Measurements from ENCODE around the gene MRNIP.
"Not testable (repeated sequence)": the region's sequence is repeated elsewhere in the genome, so short reads cannot be mapped to it uniquely, and the experiment has no call there.

Gene MRNIP

DNA sequence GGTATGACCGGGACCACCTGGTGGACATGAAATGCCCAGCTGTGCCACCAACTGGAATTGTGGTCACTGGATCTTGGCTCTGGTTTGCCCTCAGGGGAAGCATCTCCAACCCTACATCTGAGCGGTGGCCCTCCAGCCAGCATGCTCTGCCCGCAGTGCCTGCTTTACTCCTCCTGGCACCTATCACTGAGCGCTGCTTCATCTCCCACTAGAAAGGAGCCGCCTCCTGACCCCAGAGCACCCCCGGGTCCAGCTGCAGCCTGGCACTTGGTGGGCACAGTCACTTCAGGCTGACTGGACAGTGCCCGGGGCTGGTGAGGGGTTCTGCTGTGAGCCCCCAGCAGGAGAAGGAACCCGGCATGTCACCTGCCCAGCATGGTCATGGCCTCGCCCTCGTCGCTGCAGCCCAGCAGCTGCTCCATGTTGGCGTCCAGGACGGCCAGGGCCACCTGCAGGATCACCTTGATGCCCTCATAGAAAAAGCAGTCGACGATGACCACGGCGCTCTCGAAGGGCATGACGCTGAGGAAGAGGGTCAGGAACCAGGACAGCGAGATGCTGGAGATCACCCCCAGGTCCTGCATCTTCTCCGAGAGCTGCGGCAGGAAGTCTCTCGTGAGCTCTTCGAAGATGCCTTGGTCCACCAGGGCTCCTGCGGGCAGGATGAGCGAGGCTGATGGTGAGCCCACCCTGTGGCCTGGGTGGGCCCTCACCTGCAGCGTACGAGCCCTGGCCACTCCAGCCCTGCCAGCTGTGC lies 16.1 kb upstream of the MRNIP start:
- H3K4me3 ChIP-seq (ENCODE audit: low read length), result no peak overlapping the region
- TF ChIP-seq, protein P1, sequence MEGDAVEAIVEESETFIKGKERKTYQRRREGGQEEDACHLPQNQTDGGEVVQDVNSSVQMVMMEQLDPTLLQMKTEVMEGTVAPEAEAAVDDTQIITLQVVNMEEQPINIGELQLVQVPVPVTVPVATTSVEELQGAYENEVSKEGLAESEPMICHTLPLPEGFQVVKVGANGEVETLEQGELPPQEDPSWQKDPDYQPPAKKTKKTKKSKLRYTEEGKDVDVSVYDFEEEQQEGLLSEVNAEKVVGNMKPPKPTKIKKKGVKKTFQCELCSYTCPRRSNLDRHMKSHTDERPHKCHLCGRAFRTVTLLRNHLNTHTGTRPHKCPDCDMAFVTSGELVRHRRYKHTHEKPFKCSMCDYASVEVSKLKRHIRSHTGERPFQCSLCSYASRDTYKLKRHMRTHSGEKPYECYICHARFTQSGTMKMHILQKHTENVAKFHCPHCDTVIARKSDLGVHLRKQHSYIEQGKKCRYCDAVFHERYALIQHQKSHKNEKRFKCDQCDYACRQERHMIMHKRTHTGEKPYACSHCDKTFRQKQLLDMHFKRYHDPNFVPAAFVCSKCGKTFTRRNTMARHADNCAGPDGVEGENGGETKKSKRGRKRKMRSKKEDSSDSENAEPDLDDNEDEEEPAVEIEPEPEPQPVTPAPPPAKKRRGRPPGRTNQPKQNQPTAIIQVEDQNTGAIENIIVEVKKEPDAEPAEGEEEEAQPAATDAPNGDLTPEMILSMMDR (IDR thresholded peaks at IDR 0.05; ENCODE audit: insufficient read depth, low read depth, low read length, missing control alignments), result no peak
- no peak for DNase-seq (ENCODE audit: low read depth)

DNA sequence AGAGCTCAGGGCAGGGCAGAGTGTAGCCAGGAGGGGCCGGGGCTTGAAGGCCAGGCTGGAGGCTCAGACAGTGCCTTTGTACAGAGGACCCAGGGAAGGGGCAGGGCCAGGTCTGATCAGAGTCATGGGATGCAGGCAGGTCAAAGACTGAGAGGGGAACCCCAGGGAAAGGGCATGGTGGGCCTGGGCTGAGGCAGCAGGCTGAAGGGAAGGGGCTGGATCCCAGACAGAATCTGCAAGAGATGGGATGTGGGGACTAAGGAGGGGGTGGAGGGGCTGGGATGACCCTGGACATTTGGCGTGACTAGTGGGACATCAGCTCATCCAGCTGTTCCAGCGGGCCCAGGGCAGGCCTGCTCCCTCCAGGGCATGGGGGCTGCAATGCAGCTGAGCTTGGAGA lies 15.5 kb upstream of the MRNIP start:
- no peak for DNase-seq (ENCODE audit: low read depth)
- no peak overlapping the region for H3K4me3 ChIP-seq (ENCODE audit: low read length)
- TF ChIP-seq, protein P1 (IDR thresholded peaks at IDR 0.05; ENCODE audit: insufficient read depth, low read depth, low read length, missing control alignments), result no peak

DNA sequence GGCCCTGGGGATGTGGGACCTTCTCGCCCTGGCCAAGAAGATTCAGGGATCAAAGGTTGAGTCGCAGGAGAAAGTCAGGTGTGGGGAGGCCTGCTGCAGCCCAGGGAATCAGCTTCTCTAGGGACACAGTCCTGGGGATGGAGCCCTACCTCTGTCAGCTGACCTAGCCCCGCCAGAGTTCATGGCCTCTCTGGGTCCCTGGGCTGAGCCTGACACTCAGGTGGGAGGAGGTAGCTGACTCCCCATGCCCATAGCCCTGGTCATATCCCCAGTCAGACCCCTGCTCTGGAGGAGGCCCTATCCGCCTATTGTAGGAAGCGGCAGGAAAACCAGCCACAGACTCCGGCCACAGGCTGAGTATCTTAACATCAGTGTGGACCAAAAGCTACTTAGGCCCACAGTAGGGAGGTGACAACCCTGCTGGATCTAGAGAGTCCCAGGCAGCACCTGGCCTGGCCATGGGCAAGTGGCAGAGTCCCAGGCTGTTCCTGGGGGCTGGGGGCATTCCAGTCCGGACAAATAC lies 15.0 kb upstream of the MRNIP start:
- no peak for DNase-seq (ENCODE audit: low read depth)
- H3K4me3 ChIP-seq (ENCODE audit: low read length), result no peak overlapping the region
- TF ChIP-seq, protein P1 (IDR thresholded peaks at IDR 0.05; ENCODE audit: insufficient read depth, low read depth, low read length, missing control alignments), result no peak

DNA sequence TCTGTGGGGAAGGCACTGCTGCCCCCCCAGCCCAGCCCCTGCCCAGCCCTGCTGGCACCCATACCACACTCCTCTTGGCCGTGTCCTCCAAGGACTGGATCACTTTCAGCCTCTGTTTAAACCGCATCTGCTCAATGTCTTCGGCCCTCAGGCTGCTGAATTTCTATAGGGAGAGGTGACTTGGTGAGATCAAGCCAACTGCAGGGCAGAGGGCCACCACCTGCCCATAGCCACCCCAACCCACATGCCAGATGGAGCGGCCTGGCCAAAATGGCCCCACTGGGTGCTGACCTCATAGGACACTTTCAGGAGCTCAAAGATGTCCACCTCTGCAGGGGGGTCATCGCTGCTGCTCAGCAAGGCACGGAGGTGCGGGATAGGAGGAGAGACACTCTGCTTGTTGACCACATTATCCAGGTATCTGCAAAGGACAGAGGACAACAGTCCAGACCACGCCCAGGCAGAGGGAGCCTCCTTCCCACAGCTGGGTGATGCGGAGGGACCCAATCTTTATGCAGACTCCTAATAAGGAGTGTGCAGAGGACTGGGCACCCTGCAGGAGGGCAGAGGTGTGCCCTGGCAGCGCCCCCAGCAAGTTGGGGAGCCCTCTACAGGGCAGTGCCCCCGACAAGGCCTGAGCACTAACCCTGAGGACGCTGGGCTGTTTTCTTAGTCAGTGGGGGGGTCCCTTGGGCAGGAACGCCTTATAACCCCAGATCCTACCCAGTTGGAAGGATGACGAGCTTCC lies 14.4 kb upstream of the MRNIP start:
- no peak overlapping the region for H3K4me3 ChIP-seq (ENCODE audit: low read length)
- TF ChIP-seq, protein P1 (IDR thresholded peaks at IDR 0.05; ENCODE audit: insufficient read depth, low read depth, low read length, missing control alignments), result no peak
- no peak for DNase-seq (ENCODE audit: low read depth)

DNA sequence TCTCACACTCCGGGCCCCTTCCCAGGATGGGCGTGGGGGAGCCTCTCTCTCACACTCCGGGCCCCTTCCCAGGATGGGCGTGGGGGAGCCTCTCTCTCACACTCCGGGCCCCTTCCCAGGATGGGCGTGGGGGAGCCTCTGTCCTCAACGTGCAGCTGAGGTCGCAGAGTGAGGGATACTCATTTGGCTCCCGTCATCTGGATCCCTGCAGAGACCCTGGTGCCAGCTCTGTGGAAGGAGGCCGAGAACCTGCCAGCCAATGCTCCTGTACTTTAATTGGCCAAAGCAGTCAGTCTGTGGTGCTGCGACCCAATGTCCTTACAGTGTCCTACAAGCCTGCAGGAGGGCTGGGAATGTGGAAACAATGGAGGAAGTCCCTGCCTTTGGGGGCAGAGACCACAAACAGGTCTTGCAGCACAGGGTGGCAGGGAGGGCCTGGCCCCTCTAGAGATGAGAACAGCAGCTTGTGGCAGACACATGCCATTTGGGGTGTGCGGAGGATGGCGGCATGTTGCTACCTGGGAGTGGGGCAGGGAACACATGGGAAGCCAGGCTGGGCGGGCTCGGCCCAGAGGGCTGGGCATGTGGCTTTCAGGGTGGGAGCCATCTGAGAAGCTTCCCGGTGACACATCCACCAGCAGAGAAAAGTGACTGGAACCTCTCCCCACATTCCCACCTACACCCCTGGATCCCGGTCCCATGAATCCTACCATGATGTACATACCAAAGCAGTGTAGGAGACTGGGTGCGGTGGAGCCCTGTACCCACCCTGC lies 13.6 kb upstream of the MRNIP start:
- H3K4me3 ChIP-seq (ENCODE audit: low read length), result no peak overlapping the region
- TF ChIP-seq, protein P1 (IDR thresholded peaks at IDR 0.05; ENCODE audit: insufficient read depth, low read depth, low read length, missing control alignments), result no peak
- no peak for DNase-seq (ENCODE audit: low read depth)

DNA sequence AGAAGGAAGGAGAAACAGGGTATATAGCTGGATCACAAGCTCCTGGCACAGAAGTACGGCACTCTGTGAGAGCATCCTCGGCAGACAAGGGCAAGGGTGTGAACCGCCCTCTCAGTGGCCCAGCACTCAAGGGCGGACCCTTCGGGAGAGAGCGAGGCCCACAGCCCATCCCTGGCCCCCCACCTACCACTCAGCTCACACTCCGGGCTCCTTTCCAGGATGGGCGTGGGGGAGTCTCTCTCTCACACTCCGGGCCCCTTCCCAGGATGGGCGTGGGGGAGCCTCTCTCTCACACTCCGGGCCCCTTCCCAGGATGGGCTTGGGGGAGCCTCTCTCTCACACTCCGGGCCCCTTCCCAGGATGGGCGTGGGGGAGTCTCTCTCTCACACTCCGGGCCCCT lies 12.9 kb upstream of the MRNIP start:
- not testable (repeated sequence) for DNase-seq (ENCODE audit: low read depth); H3K4me3 ChIP-seq (ENCODE audit: low read length)

DNA sequence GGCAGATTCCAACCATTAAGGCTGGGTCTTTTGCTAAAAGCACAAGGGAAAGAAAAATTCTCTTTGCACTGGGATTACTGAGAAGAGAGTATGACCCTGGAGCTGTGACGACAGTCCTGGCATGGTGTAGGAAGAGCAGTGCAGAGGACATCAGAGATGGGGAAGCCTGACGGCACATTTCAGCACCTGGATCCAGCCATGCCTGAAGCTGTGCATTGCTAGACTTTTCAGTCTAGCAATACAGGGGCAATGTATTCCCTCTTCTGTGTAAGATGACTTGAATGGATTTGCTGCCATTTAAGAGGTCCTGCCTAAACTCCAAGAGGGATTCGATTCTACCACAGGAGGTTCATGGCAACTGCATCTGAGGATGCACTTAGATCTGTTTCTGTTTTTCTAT lies 12.3 kb upstream of the MRNIP start:
- no peak overlapping the region for H3K4me3 ChIP-seq (ENCODE audit: low read length)
- TF ChIP-seq, protein P1 (IDR thresholded peaks at IDR 0.05; ENCODE audit: insufficient read depth, low read depth, low read length, missing control alignments), result no peak
- DNase-seq (ENCODE audit: low read depth), result no peak

Measured in epithelial cell of esophagus (primary cell).